GM21360 (cell line): ENCODE data around the gene MAMSTR.

Source experiments
- ATAC-seq: cut with Tn5 transposase; IDR thresholded peaks from one replicate; pipeline ENCODE4 v1.9.1; 2021; ENCODE audit warnings: mild to moderate bottlenecking, moderate library complexity; ENCODE audit not compliant: unreplicated experiment

MAMSTR gene

GRCh38 chr19:48669903-48670668 is 49.4 kb downstream of the MAMSTR start:
- no peak for ATAC-seq

GRCh38 chr19:48668761-48669160 is 50.8 kb downstream of the MAMSTR start:
- ATAC-seq: no peak

- ATAC-seq: no peak
These were observed 51.2 kb downstream of the MAMSTR start for GRCh38 chr19:48668332-48668731.

- ATAC-seq: no peak
These were observed 53.7 kb downstream of the MAMSTR start for GRCh38 chr19:48665786-48666185.

- ATAC-seq: no peak
These were observed 55.0 kb downstream of the MAMSTR start for GRCh38 chr19:48664476-48664875.

GRCh38 chr19:48663667-48664066 is 55.9 kb downstream of the MAMSTR start:
- no peak for ATAC-seq
